PC-9 (cell line): ENCODE measurements around the gene SH3PXD2A. TPM values are rescaled to one million over a fixed set of nuclear protein-coding genes. Genes with fewer than 3 reads are reported as not detected.

ENCODE experiments used
- BruUV-seq: library from RNA; stranded (reverse); fragments of 400-500 nt; replicated peaks from 2 replicates; lab custom pipeline; 2021; lab: Mats Ljungman, UMichigan
- CTCF ChIA-PET: fragments of 300-600 bp; sonication (Branson Sonifier 250); formaldehyde crosslinking; loops from one replicate; lab custom pipeline; 2022; ENCODE audit warnings: antibody characterized with exemption; lab: Charles Lee
- POLR2A ChIA-PET: fragments of 300-600 bp; sonication (Branson Sonifier 250); formaldehyde crosslinking; loops from one replicate; lab custom pipeline; 2022; ENCODE audit warnings: antibody characterized with exemption; ENCODE audit not compliant: unreplicated experiment; lab: Charles Lee
- DNase-seq, 2 experiments: peaks; one replicate each; pipeline versions ENCODE4 v3.0.0 to v3.0.0-alpha.2; 2015 to 2022; ENCODE audit warnings: mixed read lengths in 1 of 2
- H2AFZ ChIP-seq: fragments of 200-600 bp; sonication (generic); 2 replicates; pipeline ENCODE4 v1.8.1; 2017; ENCODE audit warnings: antibody characterized with exemption
- H3F3A ChIP-seq: fragments of 200-600 bp; sonication (generic); 2 replicates; pipeline ENCODE4 v1.8.1; 2017; ENCODE audit warnings: antibody characterized with exemption, mild to moderate bottlenecking, low read depth; ENCODE audit not compliant: insufficient read depth
- H3K27ac ChIP-seq: fragments of 200-600 bp; sonication (generic); 2 replicates; pipeline ENCODE4 v1.6.1; 2016; ENCODE audit warnings: mixed run types
- H3K27me3 ChIP-seq: fragments of 200-600 bp; sonication (generic); 2 replicates; pipeline ENCODE4 v1.6.1; 2016; ENCODE audit warnings: low read depth, mixed run types; ENCODE audit not compliant: insufficient read depth
- H3K36me3 ChIP-seq: fragments of 200-600 bp; sonication (generic); 2 replicates; pipeline ENCODE4 v1.6.1; 2016; ENCODE audit warnings: low read depth, mixed run types
- H3K4me1 ChIP-seq: fragments of 200-600 bp; sonication (generic); replicated peaks from 2 replicates; pipeline ENCODE4 v1.6.1; 2016; ENCODE audit warnings: mixed run types; ENCODE audit not compliant: insufficient read depth
- H3K4me2 ChIP-seq: fragments of 200-600 bp; sonication (generic); 2 replicates; pipeline ENCODE4 v1.6.1; 2017; ENCODE audit warnings: mixed run types
- H3K4me3 ChIP-seq: fragments of 200-600 bp; sonication (generic); 2 replicates; pipeline ENCODE4 v1.6.1; 2016; ENCODE audit warnings: mixed run types
- H3K79me2 ChIP-seq: fragments of 200-600 bp; sonication (generic); 2 replicates; pipeline ENCODE4 v1.6.1; 2017; ENCODE audit warnings: low read depth, mixed run types
- H3K9me2 ChIP-seq: fragments of 200-600 bp; sonication (generic); 2 replicates; pipeline ENCODE4 v1.8.1; 2017; ENCODE audit warnings: mild to moderate bottlenecking; ENCODE audit not compliant: insufficient read depth
- H3K9me3 ChIP-seq: fragments of 200-600 bp; sonication (generic); 2 replicates; pipeline ENCODE4 v1.8.1; 2016; ENCODE audit warnings: low read depth; ENCODE audit not compliant: insufficient read depth
- H4K20me1 ChIP-seq: fragments of 200-600 bp; sonication (generic); 2 replicates; pipeline ENCODE4 v1.8.1; 2017; ENCODE audit not compliant: insufficient read depth
- EZH2 ChIP-seq: fragments of 200-600 bp; sonication (generic); IDR thresholded peaks from 2 replicates; pipeline ENCODE4 v1.8.0; 2017; ENCODE audit warnings: antibody characterized with exemption, low read depth
- intact Hi-C: fragments of 100-400 bp; cut with micrococcal nuclease; formaldehyde crosslinking; loops from one replicate; pipeline ENCODE4 v1.10.0; 2022; ENCODE audit not compliant: unreplicated experiment
- total RNA-seq: library from RNA; stranded (reverse); gene quantifications from 2 replicates; pipeline ENCODE4 v1.2.3, GENCODE V29; 2021
- TF ChIP-seq, protein P1 (sequence below): fragments of 200-600 bp; sonication (generic); conservative IDR thresholded peaks from 2 replicates; pipeline ENCODE4 v1.6.1; 2017; ENCODE audit warnings: mixed run types, antibody characterized with exemption, mild to moderate bottlenecking, moderate library complexity

SH3PXD2A gene
- total RNA-seq, 1 experiment from 2014 or later = 12.5 TPM

DNA sequence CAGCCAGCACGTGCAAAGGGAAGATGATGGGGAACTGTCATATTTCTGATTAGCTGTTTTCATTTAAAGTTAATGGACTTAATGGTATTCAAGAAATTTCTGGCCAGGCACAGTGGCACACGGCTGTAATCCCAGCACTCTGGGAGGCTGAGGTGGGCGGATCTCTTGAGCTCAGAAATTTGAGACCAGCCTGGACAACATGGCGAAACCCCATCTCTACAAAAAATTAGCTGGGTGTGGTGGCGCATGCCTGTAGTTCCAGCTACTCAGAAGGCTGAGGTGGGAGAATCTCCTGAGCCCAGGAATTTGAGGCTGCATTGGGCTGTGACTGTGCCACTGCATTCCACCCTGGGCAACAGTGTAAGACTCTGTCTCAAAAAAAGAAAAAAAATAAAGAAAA, 43.9 kb upstream of the SH3PXD2A start:
- H3K9me3 ChIP-seq = no peaks in the 10 kb centered on the region
- CTCF ChIA-PET = no interaction called here
- H3K9me2 ChIP-seq = no peaks in the 10 kb centered on the region
- H3K27ac ChIP-seq = no peak overlapping the region
- no peak overlapping the region for H2AFZ ChIP-seq
- no peak for DNase-seq
- no peak overlapping the region for H3K4me2 ChIP-seq
- no peaks in the 10 kb centered on the region; the same call in 1 of the 2 replicates for H3K36me3 ChIP-seq
- POLR2A ChIA-PET = no interaction called here
- no peak for TF ChIP-seq EZH2
- TF ChIP-seq, protein P1, sequence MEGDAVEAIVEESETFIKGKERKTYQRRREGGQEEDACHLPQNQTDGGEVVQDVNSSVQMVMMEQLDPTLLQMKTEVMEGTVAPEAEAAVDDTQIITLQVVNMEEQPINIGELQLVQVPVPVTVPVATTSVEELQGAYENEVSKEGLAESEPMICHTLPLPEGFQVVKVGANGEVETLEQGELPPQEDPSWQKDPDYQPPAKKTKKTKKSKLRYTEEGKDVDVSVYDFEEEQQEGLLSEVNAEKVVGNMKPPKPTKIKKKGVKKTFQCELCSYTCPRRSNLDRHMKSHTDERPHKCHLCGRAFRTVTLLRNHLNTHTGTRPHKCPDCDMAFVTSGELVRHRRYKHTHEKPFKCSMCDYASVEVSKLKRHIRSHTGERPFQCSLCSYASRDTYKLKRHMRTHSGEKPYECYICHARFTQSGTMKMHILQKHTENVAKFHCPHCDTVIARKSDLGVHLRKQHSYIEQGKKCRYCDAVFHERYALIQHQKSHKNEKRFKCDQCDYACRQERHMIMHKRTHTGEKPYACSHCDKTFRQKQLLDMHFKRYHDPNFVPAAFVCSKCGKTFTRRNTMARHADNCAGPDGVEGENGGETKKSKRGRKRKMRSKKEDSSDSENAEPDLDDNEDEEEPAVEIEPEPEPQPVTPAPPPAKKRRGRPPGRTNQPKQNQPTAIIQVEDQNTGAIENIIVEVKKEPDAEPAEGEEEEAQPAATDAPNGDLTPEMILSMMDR = no peak
- peaks cover 26% of the 10 kb centered on the region for H3F3A ChIP-seq
- BruUV-seq = no TSS peak
- no peak overlapping the region for H3K4me3 ChIP-seq
- H3K27me3 ChIP-seq = no peaks in the 10 kb centered on the region
- H4K20me1 ChIP-seq = no peaks in the 10 kb centered on the region
- no peaks in the 10 kb centered on the region for H3K79me2 ChIP-seq
- intact Hi-C loops = loop anchor here (10.0 kb wide), 1 partner anchor 435 kb away; the partner anchor contains the start of gene ITPRIP
- H3K4me1 ChIP-seq = peaks cover 35% of the 10 kb centered on the region

DNA sequence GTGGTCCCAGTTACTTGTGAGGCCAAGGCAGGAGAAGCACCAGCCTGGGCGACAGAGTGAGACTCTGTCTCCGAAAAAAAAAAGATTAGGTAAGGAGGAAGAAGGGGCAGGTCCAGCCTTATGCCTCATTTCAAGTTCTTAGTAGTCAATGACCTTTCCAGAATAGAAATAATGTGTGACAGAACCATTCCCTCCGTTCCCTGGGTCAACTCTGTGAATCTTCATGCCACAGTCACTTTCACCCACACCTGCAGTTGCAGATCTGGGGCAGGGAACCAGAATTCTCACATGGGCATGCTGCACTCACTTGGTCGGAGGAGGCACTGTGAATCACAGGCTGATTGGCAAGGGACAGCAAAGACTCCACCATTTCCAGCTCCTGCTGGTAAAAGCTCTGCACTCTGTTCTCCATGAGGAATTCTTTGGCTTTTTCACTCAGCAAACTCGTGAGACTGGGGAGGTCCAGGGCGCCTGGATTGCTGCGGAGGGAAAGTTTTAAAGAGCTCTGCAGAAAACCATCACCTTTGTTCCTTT, 41.9 kb upstream of the SH3PXD2A start:
- peak overlapping the region; percentile 99 for H3K27ac ChIP-seq

DNA sequence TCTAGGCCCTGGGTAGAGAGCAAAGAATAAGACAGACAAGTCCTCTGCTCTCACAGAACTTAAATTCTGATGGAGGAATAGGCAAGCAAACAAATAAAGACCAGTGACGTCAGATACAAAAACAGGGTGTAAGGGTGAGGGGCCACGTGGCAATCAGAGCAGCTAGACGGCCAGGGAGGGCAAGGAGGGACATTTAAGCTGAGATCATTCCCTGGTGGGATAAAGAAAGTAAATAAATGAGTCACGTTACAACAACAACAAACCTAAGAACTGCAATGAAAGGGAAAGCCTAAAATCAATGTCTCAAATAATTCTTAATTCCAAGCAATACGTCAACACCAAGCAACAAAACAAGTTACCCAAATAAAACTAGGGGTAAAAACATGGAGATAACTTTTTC, 40.8 kb upstream of the SH3PXD2A start:
- H3K9me2 ChIP-seq = no peaks in the 10 kb centered on the region
- peaks cover 44% of the 10 kb centered on the region for H3F3A ChIP-seq
- H3K9me3 ChIP-seq = no peaks in the 10 kb centered on the region
- peaks cover 16% of the 10 kb centered on the region for H3K79me2 ChIP-seq
- peaks cover 15% of the 10 kb centered on the region for H3K36me3 ChIP-seq
- TF ChIP-seq, protein P1 = no peak
- no peak for TF ChIP-seq EZH2
- POLR2A ChIA-PET = no interaction called here
- no peaks in the 10 kb centered on the region for H4K20me1 ChIP-seq
- CTCF ChIA-PET = no interaction called here
- H3K4me1 ChIP-seq = peaks cover 66% of the 10 kb centered on the region
- H3K4me3 ChIP-seq = no peak overlapping the region
- peak overlapping the region; percentile 61 for H3K4me2 ChIP-seq
- peak in 1 of 2 experiments; percentile 74 for DNase-seq
- no peak overlapping the region for H2AFZ ChIP-seq
- BruUV-seq = no TSS peak
- intact Hi-C loops = loop anchor here (10.0 kb wide), 1 partner anchor 439 kb away; the partner anchor contains the start of gene ITPRIP
- peak overlapping the region; percentile 99 for H3K27ac ChIP-seq
- no peaks in the 10 kb centered on the region for H3K27me3 ChIP-seq

More for the DNA sequence above, 41.9 kb upstream of the SH3PXD2A start:
- no peak for DNase-seq
- BruUV-seq = no TSS peak
- H3K4me2 ChIP-seq = no peak overlapping the region
- no peaks in the 10 kb centered on the region for H3K9me2 ChIP-seq
- no peak overlapping the region for H3K4me3 ChIP-seq
- CTCF ChIA-PET = no interaction called here
- H3F3A ChIP-seq = peaks cover 38% of the 10 kb centered on the region
- no peaks in the 10 kb centered on the region for H3K9me3 ChIP-seq
- POLR2A ChIA-PET = interaction anchor here (0.7 kb wide), 1 partner anchor 20 kb away, joined by 4 read pairs; no protein-coding TSS in a partner anchor
- no peak overlapping the region for H2AFZ ChIP-seq
- peaks cover 13% of the 10 kb centered on the region for H3K79me2 ChIP-seq
- TF ChIP-seq, protein P1 = no peak
- TF ChIP-seq EZH2 = no peak
- intact Hi-C loops = loop anchor here (10.0 kb wide), 1 partner anchor 437 kb away; the partner anchor contains the start of gene ITPRIP
- H4K20me1 ChIP-seq = no peaks in the 10 kb centered on the region
- H3K36me3 ChIP-seq = peaks cover 6% of the 10 kb centered on the region
- no peaks in the 10 kb centered on the region for H3K27me3 ChIP-seq
- peaks cover 55% of the 10 kb centered on the region for H3K4me1 ChIP-seq
